NCI-H345 treated with DMSO at 0.1 percent for 48 hours (cell line): ENCODE results near the gene RBM47.
"Not testable (repeated sequence)": the region's sequence is repeated elsewhere in the genome, so short reads cannot be mapped to it uniquely, and the experiment has no call there.

Experiments used
- DNase-seq: peaks from one replicate; lab custom pipeline; 2025; ENCODE audit not compliant: unreplicated experiment; lab: John Stamatoyannopoulos, UW

The RBM47 gene

DNA sequence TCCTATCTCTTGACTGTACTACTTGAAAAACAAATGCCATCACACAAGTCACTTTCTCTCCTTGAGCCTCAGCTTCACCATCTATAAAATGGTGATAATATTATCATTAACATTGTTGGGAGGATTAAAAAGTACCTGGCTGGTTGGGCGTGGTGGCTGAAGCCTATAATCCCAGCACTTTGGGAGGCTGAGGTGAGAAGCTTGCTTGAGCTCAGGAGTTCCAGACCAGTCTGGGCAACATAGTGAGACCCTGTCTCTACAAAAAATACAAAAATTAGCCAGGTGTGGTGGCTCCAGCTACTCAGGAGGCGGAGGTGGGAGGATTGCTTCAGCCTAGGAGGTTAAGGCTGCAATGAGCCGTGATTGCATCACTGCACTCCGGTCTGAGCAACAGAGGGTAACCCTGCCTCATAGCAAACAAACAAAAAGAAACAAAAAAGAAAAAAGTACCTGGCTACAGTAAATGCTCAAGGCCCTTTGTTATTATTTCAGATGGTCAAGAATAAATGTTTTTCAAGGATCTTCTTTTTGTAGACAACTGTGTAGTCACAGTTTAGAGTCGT, 174.2 kb downstream of the RBM47 start:
- no peak for DNase-seq

DNA sequence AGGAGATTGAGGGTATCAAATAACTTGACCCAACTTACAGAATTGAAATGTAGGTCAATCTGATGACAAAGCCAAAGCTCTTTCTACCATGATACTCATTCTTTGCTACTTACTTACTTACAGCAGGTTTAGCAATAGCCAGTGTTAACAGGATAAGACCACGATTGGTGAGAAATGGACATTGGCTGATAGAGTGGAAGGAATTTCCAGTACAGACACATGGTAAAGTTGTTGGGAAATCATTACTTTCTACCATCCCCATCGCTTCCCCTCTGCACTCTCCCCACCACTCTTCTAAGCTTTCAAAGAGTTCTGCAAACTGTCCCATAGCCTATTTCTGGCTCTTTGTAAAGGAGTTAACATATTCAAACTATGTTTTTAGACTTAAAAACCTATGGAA, 174.8 kb downstream of the RBM47 start:
- no peak for DNase-seq

DNA sequence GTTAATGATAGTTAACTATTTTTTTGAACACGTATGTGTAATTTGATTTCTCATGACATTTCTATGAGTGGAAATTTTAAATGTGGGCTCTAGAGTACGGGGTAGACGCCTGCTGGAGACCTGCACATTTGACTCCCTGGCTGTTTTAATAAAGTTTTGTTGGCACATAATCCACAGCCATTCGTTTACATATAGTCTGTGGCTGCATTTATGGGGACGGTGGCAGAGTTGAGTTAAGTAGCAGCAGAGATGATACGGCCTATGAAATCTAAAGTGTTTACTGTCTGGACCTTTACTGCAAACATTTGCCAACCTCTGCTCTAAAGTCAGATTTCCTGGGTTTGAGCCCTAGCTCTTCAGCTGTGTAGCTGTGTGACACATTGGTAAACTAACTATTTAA, 175.8 kb downstream of the RBM47 start:
- peak; percentile 21 for DNase-seq

DNA sequence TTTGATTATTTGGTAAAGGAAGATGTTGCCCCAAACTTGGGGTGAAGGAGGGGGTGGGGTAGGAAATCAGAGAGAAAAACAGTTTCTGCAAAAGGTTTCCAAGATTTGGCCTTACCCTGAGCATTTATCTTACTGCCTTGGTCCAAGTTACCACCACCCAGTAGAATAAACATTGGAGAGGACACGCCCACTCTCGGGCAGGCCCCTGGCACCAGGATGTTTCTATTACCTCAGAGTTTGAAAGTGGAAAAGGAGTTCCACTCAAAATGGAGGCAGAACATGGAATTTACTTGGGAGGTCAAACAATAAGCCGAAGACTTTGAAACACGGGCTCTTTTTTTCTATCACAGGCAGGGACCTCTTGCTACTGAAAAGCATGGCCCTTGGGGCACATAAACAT, 180.8 kb downstream of the RBM47 start:
- DNase-seq: no peak

DNA sequence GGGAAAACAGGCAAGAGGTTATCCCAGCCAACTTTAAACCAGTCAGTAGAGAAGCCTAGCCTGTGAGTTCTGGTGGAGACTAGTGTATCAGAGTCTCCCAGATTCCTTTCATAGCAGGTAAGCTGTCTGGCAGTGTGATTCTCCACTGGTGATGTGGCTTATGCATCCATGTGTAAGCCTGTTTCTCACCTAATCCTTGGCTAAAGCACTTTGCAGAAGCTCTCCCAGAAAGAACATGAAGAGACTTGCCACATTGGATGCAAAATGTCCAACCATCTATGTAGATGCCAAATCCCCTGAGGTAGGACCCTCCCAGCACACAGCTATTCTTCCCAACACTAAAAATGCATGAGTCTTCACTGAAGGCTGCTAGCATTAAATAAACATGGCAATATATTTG, 182.8 kb downstream of the RBM47 start:
- DNase-seq: no peak

DNA sequence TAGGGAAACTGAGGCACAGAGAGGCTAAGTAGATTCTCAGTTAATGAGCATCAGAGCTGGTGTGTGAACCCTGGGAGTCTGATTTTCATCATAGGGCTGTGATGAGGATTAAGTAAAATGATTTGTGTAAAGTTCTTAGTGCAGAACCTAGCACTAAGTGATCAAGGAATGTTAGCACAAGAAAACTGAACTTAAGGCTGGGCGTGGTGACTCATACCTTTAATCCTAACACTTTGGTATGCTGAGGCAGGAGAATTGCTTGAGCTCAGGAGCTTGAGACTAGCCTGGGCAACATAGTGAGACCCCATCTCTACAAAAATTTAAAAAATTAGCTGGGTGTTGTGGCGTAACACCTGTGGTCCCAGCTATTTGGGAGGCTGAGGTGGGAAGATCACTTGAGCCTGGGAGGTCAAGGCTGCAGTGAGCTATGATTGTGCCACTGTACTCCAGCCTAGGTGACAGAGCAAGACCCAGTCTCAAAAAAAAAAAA, 183.4 kb downstream of the RBM47 start:
- not testable (repeated sequence) for DNase-seq

DNA sequence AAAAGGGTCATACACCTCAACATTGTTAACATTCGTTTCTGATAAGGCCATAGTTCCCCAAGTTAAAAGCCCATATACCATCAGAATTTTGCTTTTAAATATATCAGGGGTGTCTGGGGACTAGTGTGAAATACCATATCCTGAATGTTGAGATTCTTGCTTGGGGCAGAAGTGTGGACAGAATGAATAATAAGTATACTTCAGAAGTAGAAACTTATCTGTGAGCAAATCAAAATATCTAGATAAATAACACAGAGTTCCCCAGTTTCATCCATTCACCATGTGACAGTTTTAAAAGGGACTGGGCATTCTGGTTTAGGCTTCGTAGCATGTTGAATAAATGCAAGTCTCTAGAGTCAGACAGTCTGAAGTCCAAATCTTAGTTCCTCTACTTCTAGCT, 184.0 kb downstream of the RBM47 start:
- DNase-seq: no peak

DNA sequence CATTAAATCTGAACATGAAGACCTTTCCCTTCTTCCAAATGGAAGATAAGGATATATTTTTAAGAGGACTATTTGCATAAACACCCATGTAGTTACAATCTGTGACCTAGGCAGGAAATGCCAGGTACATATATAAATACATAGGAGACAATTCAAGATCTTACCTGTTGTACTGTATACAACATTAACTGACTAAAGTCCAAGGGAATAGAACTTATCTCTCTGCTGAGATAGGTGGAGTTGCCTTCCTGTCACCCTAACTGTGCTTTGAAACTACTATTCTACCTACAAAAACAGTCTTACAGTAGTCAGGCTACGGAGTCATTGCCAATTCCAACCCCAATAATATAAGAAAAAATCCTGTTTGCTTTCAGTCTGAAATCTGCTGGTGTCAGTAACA, 188.2 kb downstream of the RBM47 start:
- DNase-seq: no peak

DNA sequence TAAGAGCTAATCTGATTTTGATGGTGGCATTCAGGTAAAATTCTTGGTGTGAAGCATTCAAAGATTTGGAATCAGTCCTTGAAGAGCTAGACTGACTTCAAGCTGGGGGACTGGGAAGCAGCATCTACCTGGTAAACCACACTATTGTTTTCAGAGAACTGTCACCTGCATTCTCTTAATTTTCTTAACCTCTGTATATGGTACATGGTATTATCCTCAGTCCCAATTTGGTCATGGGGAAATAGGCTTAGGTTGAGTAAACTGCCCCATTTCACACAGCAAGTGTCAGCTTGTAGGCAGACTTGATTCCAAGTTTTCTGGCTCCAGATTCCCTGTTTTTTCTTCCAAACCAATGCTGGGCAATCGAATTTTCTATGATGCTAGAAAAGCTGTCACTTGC, 190.1 kb downstream of the RBM47 start:
- DNase-seq: no peak

DNA sequence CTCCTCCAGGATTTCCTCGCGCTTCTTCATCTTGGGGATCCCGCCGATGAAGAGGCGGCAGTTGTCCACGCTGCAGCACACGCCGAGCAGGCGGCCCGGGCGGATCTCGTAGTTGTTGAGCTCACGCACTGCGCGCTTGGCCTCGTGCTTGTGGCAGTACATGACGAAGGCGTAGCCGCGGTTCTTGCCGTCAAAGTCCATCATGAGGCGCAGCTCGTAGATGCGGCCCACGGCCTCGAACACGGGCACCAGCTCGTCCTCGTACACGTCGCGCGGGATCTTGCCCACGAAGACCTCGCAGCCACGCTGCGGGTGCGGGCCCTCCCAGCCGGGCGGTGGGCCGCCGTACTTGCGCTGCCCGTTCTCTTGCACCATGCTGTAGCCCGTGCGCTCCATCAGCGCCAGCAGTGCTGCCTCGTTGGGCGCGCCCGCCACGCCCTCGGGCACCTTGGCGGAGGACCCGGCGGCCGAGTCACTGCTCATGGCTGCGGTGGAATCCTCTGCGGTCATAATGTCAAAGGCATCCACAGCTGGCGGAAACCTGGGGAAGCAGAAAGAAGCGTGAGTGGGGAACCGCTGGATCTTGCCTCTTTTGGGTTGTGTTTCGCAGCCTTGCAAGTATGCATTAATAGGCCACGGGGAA, 191.2 kb downstream of the RBM47 start:
- DNase-seq: no peak

DNA sequence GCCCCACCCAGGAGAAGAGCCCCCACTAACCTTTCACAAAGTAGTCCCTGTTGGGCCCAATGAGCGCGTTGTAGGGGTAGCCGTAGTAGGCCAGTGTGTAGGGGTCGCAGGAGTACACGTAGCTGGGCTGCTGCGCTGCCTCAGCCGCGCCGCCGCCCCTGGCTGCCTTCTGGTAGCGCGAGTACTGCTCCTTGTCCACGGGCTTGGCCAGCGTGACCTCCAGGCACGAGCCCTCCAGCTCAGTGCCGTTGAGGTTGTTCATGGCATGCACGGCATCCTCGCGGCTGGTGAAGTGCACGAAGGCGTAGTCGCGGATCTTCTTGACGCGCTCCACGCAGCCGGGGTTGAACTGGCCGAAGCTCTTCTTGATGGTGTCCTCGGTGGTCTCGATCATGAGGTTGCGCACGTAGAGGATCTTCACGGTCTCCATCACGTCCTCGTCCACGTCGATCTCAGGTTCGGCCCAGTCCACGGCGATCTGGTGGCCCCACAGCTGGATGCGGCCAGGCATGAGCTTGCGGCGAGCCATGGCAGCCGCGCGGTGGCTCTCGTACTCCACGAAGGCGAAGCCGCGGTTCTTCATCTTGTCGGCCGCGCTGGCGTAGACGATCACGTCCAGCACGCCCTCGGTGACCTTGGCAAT, 191.8 kb downstream of the RBM47 start:
- no peak for DNase-seq

DNA sequence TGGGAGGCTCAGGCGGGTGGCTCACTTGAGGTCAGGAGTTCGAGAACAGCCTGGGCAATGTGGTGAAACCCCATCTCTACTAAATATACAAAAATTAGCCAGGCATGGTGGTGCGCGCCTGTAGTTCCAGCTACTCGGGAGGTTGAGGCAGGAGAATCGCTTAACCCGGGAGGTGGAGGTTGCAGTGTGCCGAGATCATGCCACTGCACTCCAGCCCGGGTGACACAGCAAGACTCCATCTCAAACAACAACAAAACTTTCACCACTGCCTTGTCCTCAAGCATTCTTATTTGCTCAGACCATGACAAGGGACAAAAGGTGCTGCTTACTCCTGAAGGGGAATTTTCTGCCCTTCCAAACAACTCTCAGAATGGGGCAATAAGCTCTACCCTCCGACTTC, 194.4 kb downstream of the RBM47 start:
- DNase-seq: not testable (repeated sequence)

DNA sequence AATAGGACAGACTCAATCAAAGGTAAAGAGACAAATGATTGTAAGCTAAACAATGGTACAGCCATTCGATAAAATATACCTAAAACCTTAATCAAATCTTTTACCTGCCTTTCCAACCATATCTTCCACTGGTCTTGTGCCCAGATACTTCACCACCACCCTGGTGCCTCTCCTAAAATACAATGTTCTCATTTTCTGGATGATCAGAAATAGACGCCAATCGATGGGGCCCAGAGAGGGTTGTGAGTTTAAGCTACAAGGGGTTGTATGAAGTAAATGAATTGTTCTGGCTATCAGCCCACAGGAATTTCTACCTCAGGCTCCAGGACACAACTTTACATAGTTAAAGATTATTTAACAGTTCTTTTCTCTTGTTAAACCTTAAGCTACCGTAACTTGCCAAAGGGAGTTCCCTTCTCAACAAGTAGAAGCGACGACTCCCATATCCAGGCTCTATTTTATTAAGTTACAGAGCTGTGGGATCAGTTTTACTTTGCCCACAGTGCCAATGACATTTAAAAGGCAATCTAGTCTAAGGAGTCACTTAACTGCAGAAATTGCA, 195.5 kb downstream of the RBM47 start:
- no peak for DNase-seq

DNA sequence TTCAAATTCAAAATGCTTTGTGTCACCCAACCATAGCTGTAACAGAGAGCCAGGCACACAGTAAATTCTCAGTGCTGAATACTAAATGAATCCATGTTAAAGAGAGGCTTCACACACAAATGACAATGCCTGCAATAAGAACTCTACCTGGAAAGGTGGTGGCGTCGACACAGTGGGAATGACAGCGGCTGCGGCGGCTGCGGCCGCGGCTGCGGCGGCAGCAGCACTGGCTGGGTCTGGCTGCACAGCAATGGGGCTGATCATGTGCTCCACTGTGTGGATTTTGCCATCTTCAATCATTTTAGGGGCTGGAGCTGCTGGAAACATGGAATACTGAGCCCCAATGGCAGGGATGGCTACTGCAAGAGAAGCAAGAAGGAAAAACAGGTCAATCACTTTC, 197.2 kb downstream of the RBM47 start:
- DNase-seq: no peak

DNA sequence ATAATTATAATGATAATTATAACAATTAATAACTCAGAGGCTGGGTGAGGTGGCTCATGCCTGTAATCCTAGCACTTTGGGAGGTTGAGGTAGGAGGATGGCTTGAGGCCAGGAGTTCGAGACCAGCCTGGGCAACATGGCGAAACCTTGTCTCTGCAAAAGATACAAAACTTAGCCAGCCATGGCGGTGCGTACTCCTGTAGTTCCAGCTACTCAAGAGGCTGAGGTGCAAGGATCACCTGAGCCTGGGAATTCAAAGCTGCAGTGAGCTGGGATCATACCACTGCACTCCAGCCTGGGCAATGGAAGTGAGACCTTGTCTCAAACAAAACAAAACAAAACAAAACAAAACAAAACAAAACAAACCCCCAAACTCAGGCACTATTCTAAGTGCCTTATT, 201.8 kb downstream of the RBM47 start:
- DNase-seq: not testable (repeated sequence)

DNA sequence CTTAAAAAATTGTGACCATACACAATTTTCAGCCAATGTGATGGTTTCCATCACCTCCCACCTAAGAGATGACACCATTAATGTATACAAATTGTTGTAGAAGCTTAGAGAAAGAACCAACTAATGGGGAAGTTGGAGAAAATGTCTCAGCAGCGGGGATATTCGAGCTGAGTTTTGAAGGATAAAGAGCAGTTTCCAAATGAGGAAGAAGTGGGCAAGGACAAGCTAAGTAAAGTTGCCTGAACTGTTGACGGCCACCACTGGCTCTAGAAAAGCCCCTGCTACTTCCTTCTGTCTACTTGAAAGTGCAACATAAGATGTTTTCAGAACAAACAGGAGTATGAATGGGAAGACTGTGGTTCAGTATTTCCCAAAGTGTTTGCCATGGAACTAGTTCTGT, 202.5 kb downstream of the RBM47 start:
- no peak for DNase-seq

DNA sequence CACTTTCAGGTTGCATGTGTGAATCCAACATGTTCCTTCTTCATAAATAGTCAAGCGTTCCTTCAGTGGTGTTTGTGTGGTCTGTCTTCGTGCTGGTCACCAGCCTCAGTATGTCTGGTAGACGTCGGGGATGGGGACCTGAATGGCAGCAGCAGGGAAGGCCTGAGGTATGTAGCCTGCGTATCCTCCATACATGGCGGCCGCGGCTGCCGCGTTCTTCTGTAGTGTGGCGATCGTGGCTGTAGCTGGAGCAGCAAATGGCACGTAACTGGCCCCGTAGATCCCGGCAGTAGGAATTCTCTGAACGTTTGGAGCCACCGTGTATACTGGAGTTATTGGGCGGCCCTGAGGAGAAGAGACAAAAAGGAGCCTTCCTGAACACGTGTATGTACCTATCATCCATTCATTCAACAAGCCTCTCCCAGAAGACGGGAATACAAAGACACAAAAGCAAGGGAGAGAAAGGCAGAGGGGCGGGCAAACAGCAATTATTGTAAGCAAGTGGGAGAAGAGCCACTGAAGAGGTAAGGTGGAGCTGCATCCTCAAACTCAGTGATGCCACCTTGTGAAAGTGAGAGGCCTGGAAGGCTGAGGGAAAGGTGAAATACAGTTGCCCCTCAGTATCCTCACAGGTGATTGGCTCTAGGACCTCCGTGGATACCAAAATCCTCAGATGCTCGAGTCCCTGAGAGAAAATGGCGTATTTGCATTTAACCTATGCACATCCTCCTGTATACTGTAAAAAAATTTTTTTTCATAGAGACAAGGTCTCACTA, 203.7 kb downstream of the RBM47 start:
- DNase-seq: no peak

DNA sequence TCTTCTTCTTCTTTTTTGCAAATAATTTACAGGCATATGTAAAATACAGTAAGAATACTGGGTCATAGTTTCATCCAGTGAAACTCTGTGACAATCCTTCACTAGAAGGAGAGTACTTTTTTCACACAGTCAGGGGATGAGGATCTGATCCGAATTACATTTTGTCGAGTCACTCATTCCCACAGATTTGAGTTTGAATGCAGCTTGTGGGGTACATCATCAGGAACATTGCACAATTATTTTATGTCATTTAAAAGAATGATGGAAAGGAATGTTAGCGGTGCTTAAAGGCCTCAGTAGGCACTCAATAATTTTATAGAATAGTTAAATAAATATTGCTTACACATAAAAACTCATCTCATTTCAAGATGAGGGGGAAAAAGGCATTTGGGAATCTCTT, 205.9 kb downstream of the RBM47 start:
- DNase-seq: no peak

DNA sequence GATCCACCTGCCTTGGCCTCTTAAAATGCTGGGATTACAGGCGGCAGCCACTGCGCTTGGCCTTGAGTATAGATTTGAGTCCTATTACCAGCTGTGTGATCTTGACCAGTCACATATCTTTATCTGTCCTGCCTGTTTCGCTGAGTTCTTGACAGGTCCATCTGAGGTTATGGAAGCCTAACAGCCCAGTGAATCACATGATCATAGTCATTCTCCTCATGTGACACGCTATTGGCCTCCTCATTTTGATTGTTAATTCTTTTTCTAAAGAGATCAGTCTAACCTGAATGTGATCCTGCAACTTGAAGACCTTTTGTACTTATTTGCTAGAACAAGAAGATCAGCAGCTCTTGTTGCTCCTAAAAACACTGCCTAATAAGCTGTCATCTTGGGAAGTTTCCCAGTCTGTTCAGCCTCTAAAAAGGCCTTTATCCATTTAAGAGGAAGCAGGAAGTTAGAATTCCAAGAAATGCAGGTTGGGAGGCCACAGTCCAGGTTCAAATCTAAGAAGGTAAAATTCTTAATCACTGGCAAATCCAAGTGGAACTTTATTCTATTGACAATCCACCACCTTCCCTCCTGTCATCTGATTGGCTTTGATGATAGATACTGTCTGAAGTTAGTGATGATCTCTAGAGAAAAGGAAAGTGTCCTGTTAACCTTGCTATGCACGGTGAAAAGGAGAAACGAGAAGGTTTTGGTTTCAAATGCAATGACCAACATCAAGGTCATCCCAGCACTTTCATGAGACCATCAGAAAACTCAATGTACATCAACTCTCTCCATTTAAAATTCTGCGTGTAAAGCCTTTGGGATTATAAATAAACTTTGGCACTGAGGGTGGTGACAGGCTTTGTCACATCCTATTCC, 207.6 kb downstream of the RBM47 start:
- DNase-seq: no peak

DNA sequence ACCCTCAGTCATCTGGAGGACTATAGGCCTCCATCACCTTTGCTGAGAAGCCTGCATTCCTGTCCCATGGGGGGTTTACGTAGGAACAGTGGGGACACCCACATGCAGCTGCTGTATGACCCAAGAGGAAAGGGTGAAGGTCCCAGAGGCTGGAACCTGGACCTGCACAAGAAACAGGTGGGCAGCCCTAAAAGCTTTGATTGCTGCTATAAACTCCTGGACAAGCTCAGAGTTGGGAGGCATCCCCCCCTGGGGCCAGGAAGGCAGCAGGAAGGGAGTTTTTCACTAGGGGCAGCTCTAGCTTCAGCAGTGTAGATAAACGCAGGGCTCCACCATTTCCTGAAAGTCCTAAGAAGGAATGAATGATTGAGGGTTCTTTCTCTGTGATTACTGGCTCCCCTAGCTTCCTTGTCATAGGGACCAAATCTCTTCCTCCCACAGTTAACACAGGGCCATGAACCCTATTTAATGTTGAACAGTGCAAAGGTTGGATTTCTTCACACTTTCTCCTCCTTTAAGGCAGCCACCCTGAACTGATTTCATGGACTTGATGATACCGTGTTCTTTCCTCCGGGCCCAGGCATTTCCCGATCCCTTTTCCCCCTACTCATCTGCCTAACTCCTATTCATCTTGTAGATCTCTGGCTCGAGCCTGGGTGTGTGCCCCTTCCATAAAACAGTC, 210.3 kb downstream of the RBM47 start:
- no peak for DNase-seq
